GM19397 (cell line): ENCODE data around the gene RHOXF2B.
"Not testable (repeated sequence)": the region's sequence is repeated elsewhere in the genome, so short reads cannot be mapped to it uniquely, and the experiment has no call there.

Experiments used
- ATAC-seq: cut with Tn5 transposase; IDR thresholded peaks from one replicate; pipeline ENCODE4 v1.9.1; 2021; ENCODE audit warnings: mild to moderate bottlenecking, moderate library complexity; ENCODE audit not compliant: unreplicated experiment

The RHOXF2B gene

GRCh38 chrX:120077590-120077989 lies at the start of gene RHOXF2B:
Gene RHOXF2B (minus strand): TSS chrX:120077690. CDS start chrX:120077552, 138 bp downstream.
- ATAC-seq, result not testable (repeated sequence)

DNA sequence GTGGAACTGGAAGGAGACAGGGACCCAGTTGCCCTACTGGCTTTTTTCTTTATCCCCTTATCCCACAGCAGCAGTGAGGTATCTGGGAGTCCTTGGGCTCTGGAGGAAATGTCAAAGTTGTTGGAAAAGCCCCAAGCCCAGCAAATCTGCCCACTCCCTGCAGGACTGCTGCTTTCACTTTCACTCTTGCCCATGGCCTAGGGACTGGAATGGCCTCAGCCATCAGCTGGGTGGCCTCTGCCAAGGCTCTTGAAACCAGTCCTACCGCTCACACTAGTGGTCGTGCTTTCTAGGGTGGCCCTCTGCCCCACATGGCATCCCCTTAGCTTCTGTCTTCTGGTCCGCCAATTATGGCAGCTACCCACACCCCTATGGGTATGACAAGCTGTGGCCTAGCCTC lies 48.0 kb upstream of the RHOXF2B start:
- ATAC-seq, result no peak

DNA sequence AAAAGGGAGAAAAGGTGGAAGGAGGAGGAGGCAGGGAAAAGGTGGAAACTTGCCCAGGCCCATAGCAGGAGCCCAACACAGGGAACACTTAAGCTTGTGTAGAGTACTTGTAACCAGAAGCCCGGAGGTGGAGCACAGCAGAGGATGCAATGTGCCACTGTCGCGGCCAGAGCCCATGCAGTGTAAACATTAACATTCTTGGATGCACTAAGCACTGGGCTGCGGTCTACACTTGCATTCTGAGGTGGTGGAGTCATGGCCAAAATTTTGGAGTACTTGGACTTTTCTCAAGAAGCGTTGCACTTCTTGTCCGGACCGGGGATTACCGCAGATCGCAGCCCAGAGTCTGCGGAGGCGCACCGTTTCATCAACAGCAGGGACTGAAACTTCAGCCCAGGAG lies 42.7 kb upstream of the RHOXF2B start:
- no peak for ATAC-seq

GRCh38 chrX:120115438-120115963 lies 38.0 kb upstream of the RHOXF2B start, which contains the start of gene RHOXF1:
Gene RHOXF1 (minus strand): TSS chrX:120115913. CDS start chrX:120115862, 51 bp downstream.
- no peak for ATAC-seq

DNA sequence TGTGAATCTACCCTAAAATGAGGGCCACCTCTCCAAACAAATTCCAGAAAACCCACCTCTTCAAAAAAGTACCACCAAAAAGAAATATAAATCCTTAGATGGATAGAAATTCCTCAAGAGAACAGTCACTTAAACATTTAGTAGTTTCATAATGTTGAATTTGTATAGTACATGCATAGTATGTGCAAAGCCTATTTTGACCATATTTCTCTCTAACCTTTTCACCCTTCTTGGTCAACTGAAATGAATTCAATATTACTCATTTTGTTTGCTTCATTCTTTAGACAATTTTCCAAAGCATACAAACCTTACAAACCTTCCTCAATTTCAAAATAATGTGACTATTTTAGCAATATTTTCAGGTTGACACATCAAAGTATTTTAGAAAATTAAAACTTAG lies 34.1 kb upstream of the RHOXF2B start:
- ATAC-seq, result no peak

DNA sequence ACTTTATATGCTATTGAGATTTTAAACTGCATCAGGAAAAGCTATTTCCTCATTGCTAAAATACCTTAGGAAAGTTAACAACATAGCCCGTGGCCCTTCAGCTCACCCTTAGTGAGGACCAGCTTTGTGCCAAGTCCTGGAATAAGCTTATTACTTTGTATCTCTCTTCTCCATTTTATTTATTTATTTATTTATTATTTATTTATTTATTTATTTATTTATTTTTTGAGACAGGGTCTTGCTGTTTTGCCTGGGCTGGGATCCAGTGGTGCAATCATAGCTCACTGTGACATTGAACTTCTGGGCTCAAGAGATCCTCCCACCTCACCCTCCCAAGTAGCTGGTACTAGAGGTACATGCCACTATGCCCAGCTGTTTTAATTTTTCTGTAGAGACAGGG lies 31.9 kb upstream of the RHOXF2B start:
- no peak for ATAC-seq

DNA sequence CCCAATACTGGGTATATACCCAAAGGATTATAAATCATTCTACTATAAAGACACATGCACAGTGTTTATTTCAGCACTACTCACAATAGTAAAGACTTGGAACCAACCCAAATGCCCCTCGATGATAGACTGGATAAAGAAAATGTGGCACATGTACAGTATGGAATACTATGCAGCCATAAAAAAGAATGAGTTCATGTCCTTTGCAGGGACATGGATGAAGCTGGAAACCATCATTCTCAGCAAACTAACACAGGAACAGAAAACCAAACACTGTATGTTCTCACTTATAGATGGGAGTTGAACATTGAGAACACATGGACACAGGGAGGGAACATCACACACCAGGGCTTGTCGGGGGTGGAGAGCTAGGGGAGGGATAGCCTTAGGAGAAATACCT lies 27.2 kb upstream of the RHOXF2B start:
- not testable (repeated sequence) for ATAC-seq

GRCh38 chrX:120101057-120101456 lies 23.6 kb upstream of the RHOXF2B start:
- not testable (repeated sequence) for ATAC-seq

DNA sequence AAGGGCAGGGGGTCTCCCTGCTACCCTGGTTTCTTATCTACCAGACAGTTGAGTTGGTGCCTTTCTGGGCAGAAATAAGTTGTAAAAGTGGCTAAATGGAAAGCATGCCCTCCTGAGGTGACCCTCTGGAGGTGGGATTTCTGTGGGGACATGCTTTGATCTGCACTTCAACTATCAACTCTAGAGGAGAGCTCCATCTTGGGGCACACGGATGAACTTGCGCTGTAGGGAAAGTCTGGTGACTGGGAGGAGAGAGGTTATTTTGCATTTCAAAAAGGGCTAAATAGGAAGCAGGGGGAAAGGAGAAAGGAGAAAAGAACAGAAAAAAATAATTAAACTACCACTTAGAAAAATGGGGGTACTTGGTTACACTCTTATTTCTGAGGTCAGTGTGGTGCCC lies 12.7 kb upstream of the RHOXF2B start:
- no peak for ATAC-seq

- no peak for ATAC-seq
Observed at GRCh38 chrX:120087289-120088017, 10.0 kb upstream of the RHOXF2B start.

DNA sequence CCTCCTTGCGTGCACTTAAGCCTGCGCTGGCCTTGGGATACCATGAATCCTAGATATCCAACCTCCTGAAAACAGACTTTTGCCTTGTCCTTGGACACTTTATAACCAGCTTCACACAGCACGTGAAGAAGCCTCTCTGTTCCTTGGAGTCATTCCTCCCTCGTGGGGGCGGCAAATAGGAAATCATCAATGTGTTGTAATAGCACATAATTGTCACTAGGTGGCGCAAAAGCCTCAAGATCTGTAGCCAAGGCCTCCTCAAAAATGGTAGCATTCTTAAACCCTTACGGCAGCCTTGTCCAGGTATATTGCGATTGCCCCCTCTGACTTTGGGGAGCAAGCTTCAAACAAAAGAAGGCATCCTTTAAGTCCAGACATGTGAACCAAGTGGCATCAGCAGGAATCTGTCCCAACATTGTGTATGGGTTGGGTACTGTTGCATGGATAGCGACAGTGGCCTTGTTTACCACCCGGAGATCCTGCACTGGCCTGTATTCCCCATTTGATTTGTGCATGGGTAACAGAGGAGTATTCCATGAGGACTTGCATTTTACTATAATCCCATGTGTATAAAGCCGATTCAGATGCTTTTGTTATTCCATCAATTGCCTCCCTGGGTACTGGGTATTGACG lies 8.2 kb upstream of the RHOXF2B start:
- not testable (repeated sequence) for ATAC-seq

- ATAC-seq, result not testable (repeated sequence)
Observed at GRCh38 chrX:120066169-120066568, 11.3 kb downstream of the RHOXF2B start.

DNA sequence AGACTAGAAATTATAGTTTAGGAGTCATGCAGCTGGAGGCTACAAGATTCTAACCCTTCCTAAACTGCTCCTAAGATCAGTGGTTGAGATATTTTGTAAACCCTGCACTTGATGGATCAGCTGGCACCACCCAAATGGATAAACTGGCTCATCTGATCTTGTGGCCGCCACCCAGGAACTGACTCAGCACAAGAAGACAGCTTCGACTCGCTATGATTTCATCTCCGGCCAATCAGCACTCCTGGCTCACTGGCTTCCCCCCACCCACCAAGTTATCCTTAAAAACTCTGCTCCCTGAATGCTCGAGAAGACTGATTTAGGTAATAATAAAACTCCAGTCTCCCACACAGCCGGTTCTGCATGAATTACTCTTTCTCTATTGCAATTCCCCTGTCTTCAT lies 34.8 kb downstream of the RHOXF2B start:
- ATAC-seq, result not testable (repeated sequence)

- ATAC-seq, result not testable (repeated sequence)
Observed at GRCh38 chrX:120042247-120042646, 35.2 kb downstream of the RHOXF2B start.

DNA sequence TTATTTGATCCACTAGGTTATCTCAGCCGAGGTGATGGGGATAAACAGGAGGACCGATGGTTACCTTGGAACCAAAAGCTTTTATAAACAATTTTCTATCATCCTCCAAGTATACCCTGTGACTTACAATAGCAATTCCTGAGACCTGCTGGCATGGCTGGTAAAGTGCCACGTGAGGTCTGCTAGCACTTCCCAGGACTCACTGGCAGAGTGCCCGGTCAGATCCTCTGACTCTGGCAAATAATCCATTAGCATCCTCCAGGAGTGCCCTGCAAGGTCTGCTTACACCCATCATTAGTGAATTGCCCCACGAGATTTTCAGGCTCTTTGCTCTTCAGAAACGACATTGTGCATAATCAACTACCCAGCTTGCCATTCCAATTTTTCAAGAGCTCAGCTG lies 37.3 kb downstream of the RHOXF2B start:
- ATAC-seq, result not testable (repeated sequence)

DNA sequence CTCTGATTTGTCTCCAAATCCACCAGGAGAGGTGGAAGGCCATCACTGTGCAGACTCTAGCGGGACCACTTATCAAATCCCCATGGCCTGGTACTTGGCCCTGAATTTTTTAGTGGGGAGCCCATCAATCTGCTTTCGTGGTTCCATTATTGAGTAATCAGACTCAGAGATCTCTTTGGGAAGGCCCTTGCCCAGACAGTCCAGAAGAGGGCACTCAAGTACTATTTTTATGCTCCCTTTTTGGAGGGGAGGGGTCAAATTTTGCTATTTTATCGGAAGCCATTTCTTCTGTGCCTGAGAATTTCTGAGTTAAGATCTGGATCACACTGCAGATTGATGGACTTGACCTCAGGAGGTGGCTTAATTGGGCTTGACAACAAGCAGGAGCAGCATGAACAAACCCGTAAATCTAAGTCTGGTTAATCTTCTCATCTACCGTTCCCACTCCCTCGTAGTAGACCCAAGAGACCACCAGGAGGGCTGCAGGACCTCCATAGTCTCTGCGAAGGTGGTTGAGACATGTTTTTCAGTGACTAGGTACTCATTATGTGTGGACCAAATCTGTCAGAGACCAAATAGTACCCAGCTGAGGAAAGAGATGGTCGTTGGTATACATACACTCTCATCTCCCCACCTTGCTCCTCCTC lies 38.3 kb downstream of the RHOXF2B start:
- not testable (repeated sequence) for ATAC-seq

GRCh38 chrX:120036704-120037103 lies 40.8 kb downstream of the RHOXF2B start:
- no peak for ATAC-seq

DNA sequence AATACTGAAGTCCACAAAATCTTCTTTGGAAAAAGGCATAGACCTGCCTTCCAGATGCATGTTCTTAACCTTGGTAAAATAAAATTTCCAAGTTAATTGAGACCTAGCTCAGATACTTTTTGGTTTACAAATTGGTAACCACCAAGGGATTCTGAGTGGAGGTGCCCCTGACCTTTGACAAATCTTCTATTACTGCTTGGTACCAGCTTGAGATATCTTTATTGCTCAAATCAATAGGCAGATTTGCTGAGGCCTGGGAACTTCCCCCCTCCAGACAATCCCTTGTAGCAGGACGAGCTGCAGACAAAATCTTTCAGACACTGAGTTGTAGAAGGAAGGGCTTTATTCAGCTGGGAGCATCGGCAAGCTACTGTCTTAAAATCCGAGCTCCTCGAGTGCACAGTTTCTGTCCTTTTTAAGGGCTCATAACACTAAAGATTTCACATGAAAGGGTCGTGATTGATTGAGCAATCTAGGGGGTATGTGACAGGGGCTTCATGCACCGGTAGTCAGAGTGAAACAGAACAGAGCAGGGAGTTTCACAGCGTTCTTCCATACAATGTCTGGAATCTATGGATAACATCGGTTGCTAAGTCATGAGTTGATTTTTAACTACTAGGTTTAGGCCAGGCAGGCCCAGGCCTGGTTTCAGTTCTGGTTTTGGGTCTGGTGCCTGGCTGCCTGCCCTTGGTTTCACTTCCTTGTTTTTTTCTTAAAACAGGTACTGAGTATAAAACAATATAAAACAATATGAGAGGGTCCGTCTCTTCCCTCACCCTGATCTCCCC lies 41.8 kb downstream of the RHOXF2B start:
- ATAC-seq, result peak; percentile 71

DNA sequence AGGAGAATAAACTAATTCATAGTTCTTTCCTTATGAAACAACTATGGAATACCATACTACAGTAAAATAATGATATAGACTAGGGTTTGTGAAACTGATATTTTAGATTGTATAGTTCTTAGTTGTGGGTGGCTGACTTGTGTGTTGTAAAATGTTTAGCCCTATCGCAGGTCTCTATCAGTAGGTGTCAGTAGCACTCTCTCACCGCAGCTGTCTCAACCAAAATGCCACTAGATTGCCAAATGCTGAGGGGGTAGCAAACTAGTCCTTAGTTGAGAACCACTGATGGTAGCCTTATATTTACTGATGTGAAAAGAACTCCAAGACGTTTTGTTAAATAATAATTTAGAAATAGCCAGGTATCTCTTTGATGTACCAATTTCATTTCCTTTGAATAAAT lies 48.1 kb downstream of the RHOXF2B start:
- no peak for ATAC-seq

DNA sequence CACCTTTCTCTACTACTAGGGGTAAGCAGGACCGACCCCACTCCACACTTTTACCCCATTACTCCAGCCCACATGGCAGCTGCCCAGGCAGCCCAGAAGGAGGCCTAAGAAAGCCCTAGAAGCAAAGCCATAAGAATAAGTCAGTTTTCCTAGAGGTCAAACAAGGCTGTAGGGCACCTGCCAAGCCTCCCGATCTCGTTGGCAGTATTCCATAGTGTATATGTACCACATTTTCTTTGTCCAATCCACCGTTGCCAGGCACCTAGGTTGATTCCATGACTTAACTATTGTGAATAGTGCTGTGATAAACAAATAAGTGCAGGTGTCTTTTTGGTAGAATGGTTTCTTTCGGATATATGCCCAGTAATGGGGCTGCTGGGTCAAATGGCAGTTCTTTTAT lies 54.2 kb downstream of the RHOXF2B start:
- ATAC-seq, result no peak

DNA sequence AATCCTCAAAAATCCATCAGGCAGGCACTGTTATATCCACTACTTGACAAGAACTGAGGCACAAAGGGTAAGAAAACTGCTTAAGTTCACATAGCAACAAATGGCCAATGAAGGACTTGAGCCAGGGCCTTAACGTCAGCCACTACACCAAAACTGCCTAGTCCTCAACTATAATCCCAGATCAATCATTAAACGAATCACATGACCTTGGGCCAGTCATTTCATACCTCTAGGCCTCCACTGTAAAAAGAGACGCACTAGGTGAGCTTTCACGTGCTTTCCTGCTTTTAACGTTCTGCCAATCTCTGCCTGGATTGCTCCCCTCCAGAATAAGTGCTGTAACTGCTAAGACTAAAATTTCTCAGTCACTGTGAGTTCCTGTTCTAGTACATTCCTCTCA lies 54.7 kb downstream of the RHOXF2B start:
- no peak for ATAC-seq
